CD4-positive, CD25-positive, alpha-beta regulatory T cell (primary cell): ENCODE measurements around the gene GNAI2. TPM values are rescaled to one million over a fixed set of nuclear protein-coding genes. Genes with fewer than 3 reads are reported as not detected.
A peak's percentile ranks its signal among the peaks of the same experiment; 100 is the strongest.

Source experiments
- ATAC-seq, 2 donors: fragments of 150-1000 bp; cut with Tn5 transposase; one replicate each; pipeline ENCODE4 v1.10.0; 2021; ENCODE audit warnings: low read depth in 2 of 2, moderate number of reproducible peaks in 2 of 2, moderate library complexity in 1 of 2
- DNase-seq, 3 donors: peaks; one replicate each; pipeline versions ENCODE4 v3.0.0 to v3.0.0-alpha.2; 2012 to 2022; ENCODE audit warnings: mixed read lengths in 1 of 3
- H3K27ac ChIP-seq: one replicate; pipeline ENCODE4 v1.7.0; 2013; ENCODE audit warnings: mild to moderate bottlenecking, low read length; ENCODE audit not compliant: insufficient read depth, poor library complexity, severe bottlenecking
- H3K27me3 ChIP-seq: one replicate; pipeline ENCODE4 v1.7.0; 2013; ENCODE audit warnings: low read length; ENCODE audit not compliant: control insufficient read depth, insufficient read depth
- H3K36me3 ChIP-seq: one replicate; pipeline ENCODE4 v1.7.0; 2013; ENCODE audit warnings: mild to moderate bottlenecking, low read length, moderate library complexity; ENCODE audit not compliant: control insufficient read depth, insufficient read depth
- H3K4me1 ChIP-seq: 2 replicates; pipeline ENCODE4 v1.7.0; 2013; ENCODE audit warnings: mild to moderate bottlenecking, low read length; ENCODE audit not compliant: insufficient read depth, control insufficient read depth, poor library complexity, severe bottlenecking
- H3K4me3 ChIP-seq: one replicate; pipeline ENCODE4 v1.7.0; 2013; ENCODE audit warnings: low read depth, mild to moderate bottlenecking, low read length, moderate library complexity
- H3K9me3 ChIP-seq, 2 experiments: 1 replicate in 1 of 2; 2 replicates in 1 of 2; pipeline ENCODE4 v1.7.0; 2013; ENCODE audit warnings: low read length in 2 of 2, mild to moderate bottlenecking in 1 of 2, moderate library complexity in 1 of 2; ENCODE audit not compliant: control insufficient read depth in 2 of 2
- H3K27ac Mint-ChIP-seq, 3 donors: one replicate each; pipeline ENCODE4 v1.8.0; 2020 to 2022; ENCODE audit warnings: mild to moderate bottlenecking in 3 of 3, mixed read lengths in 3 of 3, moderate library complexity in 2 of 3
- H3K27me3 Mint-ChIP-seq: one replicate; pipeline ENCODE4 v1.8.0; 2022; ENCODE audit warnings: mild to moderate bottlenecking, mixed read lengths
- H3K36me3 Mint-ChIP-seq: one replicate; pipeline ENCODE4 v1.8.0; 2020; ENCODE audit warnings: mixed read lengths
- H3K4me1 Mint-ChIP-seq, 4 donors: one replicate each; pipeline ENCODE4 v1.8.0; 2020 to 2022; ENCODE audit warnings: mixed read lengths in 4 of 4, mild to moderate bottlenecking in 1 of 4
- H3K4me3 Mint-ChIP-seq, 4 donors: one replicate each; pipeline ENCODE4 v1.8.0; 2020 to 2022; ENCODE audit warnings: mild to moderate bottlenecking in 4 of 4, mixed read lengths in 4 of 4, moderate library complexity in 3 of 4
- H3K9me3 Mint-ChIP-seq, 7 donors: one replicate each; pipeline ENCODE4 v1.8.0; 2020 to 2022; ENCODE audit warnings: mixed read lengths in 7 of 7, mild to moderate bottlenecking in 3 of 7, moderate library complexity in 2 of 7
- polyA plus RNA-seq, 4 donors: library from polyadenylated mRNA; unstranded; fragments of 300-500 nt; fragmentation: Illumina TruSeq; gene quantifications; one replicate each; pipeline ENCODE4 v1.2.3, GENCODE V29; 2021
- total RNA-seq: library from RNA; stranded (reverse); gene quantifications from one replicate; pipeline ENCODE4 v1.2.3, GENCODE V29; 2022

The GNAI2 gene
- total and polyA plus RNA-seq, 5 donors from 2014 or later = 373 to 696 (median 572) TPM

GRCh38 chr3:50302095-50303012, 66.3 kb downstream of the GNAI2 start:
- H3K27ac Mint-ChIP-seq = no peak overlapping the region
- peaks cover 25% of the 10 kb centered on the region for H3K4me1 ChIP-seq

DNA sequence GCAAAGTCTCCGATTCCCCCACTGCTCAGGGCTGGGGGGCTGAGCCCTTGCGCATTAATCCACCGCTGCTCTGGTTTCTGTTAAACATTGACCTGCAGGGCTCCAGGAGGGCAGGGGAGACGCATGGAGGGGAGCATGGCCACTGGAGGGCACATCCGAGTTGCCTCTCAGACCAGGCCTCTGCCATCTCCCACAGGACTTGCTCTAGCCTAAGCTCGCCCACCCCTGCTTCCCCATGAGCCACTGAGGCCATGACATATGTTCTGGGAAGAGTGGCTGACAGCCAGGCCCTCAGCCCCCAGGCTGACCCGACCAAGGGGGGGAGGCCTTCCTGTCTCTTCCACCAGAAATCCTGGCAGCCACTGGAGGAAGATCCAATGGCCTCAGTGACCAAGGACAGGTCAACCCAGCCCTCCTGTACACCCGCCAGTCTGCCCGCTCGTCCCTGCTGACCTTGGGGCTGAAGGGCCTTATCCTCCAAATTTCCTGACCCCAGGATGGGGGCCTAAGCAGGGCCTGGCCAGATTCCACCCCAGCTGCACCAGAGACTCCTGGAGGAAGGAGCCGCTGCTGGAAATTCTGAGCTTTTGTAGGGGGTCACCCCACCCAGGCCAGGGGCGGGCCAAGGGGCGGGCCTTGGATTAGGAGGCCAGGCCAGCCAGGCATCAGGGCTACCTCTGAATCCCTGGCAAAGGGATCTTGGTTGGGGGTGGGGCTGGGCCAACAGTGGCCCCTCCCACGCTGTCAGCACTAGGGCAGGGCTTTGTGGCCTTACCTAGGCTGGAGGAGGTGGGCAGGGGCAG, 67.2 kb downstream of the GNAI2 start, which contains the start of gene HYAL1:
Gene HYAL1, minus strand, starts transcription at position 562 of the 803 bp plus-strand sequence. CDS start 618 bp downstream, outside the sequence.
- ATAC-seq (no peak), DNase-seq (no peak)
- Mint-ChIP-seq H3K9me3 (no peaks in the 10 kb centered on the region), H3K36me3 (no peaks in the 10 kb centered on the region), H3K27ac (peak within 1 kb of the TSS in 1 of 3 donors; percentile 48), H3K27me3 (no peaks in the 10 kb centered on the region), H3K4me3 (no peak within 1 kb of the TSS), H3K4me1 (peaks cover 0 to 31% (median 11%) of the 10 kb centered on the region in 4 donors)
- Histone ChIP-seq H3K27ac (no peak within 1 kb of the TSS), H3K4me3 (no peak within 1 kb of the TSS), H3K9me3 (no peaks in the 10 kb centered on the region), H3K27me3 (no peaks in the 10 kb centered on the region), H3K36me3 (no peaks in the 10 kb centered on the region), H3K4me1 (peaks cover 20% of the 10 kb centered on the region)

More at GRCh38 chr3:50302095-50303012, 66.3 kb downstream of the GNAI2 start:
- no peaks in the 10 kb centered on the region for H3K9me3 Mint-ChIP-seq
- ATAC-seq (no peak), DNase-seq (no peak)
- H3K4me3 Mint-ChIP-seq = peak overlapping the region in 2 of 4 donors; percentile 26 to 47
- H3K27me3 Mint-ChIP-seq = no peaks in the 10 kb centered on the region
- Histone ChIP-seq H3K4me3 (no peak overlapping the region), H3K9me3 (no peaks in the 10 kb centered on the region), H3K36me3 (no peaks in the 10 kb centered on the region), H3K27me3 (no peaks in the 10 kb centered on the region), H3K27ac (no peak overlapping the region)
- peaks cover 0 to 39% (median 14%) of the 10 kb centered on the region in 4 donors for H3K4me1 Mint-ChIP-seq
- H3K36me3 Mint-ChIP-seq = no peaks in the 10 kb centered on the region

DNA sequence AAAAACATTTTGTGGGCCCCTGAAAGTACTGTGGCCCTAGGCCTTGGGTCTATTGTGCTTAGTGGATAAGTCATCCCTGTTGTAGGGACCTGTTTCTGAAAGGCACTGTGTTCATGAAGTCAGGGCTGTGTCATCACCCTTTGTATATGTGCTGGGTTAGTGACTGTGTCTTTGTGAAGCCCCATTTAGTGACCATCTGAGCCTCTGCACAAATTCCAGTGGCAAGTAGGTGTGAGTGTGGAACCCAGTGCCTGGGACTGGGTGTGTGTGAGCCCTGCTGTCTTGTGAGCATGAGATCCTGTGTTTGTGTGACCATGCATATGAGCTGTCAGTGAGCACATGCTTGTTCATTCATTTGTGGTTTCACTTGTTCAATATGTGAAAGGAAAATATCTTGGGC, 68.6 kb downstream of the GNAI2 start:
- H3K4me3 ChIP-seq = no peak overlapping the region
- Mint-ChIP-seq H3K4me1 (peaks cover 0 to 20% (median 5%) of the 10 kb centered on the region in 4 donors), H3K27me3 (no peaks in the 10 kb centered on the region), H3K27ac (no peak overlapping the region), H3K4me3 (no peak overlapping the region), H3K36me3 (no peaks in the 10 kb centered on the region), H3K9me3 (no peaks in the 10 kb centered on the region)
- H3K36me3 ChIP-seq = no peaks in the 10 kb centered on the region
- no peaks in the 10 kb centered on the region for H3K27me3 ChIP-seq
- no peak for DNase-seq
- H3K4me1 ChIP-seq = peaks cover 10% of the 10 kb centered on the region
- no peak for ATAC-seq
- no peaks in the 10 kb centered on the region for H3K9me3 ChIP-seq
- no peak overlapping the region for H3K27ac ChIP-seq

Other genes starting within 250 kb of the GNAI2 start
- gene RBM5, start 147.3 kb upstream of the GNAI2 start, total RNA-seq = 395 TPM
- gene RBM5, start 147.3 kb upstream of the GNAI2 start, polyA plus RNA-seq = 10 to 100 TPM; 29.6 to 44.3 (median 37.7) TPM
- gene SEMA3F, start 80.9 kb upstream of the GNAI2 start, total RNA-seq = 0.52 TPM
- not detected for gene SEMA3F, start 80.9 kb upstream of the GNAI2 start, polyA plus RNA-seq
- gene GNAT1, start 44.6 kb upstream of the GNAI2 start, total RNA-seq = not detected
- not detected for gene GNAT1, start 44.6 kb upstream of the GNAI2 start, polyA plus RNA-seq
- gene SLC38A3, start 30.9 kb upstream of the GNAI2 start, total RNA-seq = not detected
- not detected for gene SLC38A3, start 30.9 kb upstream of the GNAI2 start, polyA plus RNA-seq
- 1.7 TPM for gene SEMA3B, start 32.9 kb downstream of the GNAI2 start, total RNA-seq
- not detected for gene SEMA3B, start 32.9 kb downstream of the GNAI2 start, polyA plus RNA-seq
- gene LSMEM2, start 42.9 kb downstream of the GNAI2 start, total RNA-seq = not detected
- under 1 TPM in 1 of 4 donors, not detected in 3; 0.22 TPM for gene LSMEM2, start 42.9 kb downstream of the GNAI2 start, polyA plus RNA-seq
- gene IFRD2, start 56.2 kb downstream of the GNAI2 start, total RNA-seq = 39.9 TPM
- 10 to 100 TPM; 40.6 to 51.9 (median 43.4) TPM for gene IFRD2, start 56.2 kb downstream of the GNAI2 start, polyA plus RNA-seq
- gene HYAL3, start 63.2 kb downstream of the GNAI2 start, total RNA-seq = 2.4 TPM
- gene HYAL3, start 63.2 kb downstream of the GNAI2 start, polyA plus RNA-seq = 1 to 10 TPM; 1.8 to 8.3 (median 5.6) TPM
- gene NAA80, start 63.2 kb downstream of the GNAI2 start, total RNA-seq = 31.9 TPM
- gene NAA80, start 63.2 kb downstream of the GNAI2 start, polyA plus RNA-seq = 10 to 100 TPM; 13.6 to 23.5 (median 14.6) TPM
- 0.35 TPM for gene HYAL1, start 67.4 kb downstream of the GNAI2 start, total RNA-seq
- under 1 TPM in 3 of 4 donors, not detected in 1; 0.07 to 0.31 (median 0.10) TPM for gene HYAL1, start 67.4 kb downstream of the GNAI2 start, polyA plus RNA-seq
- 1.5 TPM for gene HYAL2, start 86.5 kb downstream of the GNAI2 start, total RNA-seq
- gene HYAL2, start 86.5 kb downstream of the GNAI2 start, polyA plus RNA-seq = 1 to 10 TPM; 2.7 to 6.5 (median 5.1) TPM
- gene TUSC2, start 92.0 kb downstream of the GNAI2 start, total RNA-seq = 17.5 TPM
- gene TUSC2, start 92.0 kb downstream of the GNAI2 start, polyA plus RNA-seq = 10 to 100 TPM; 44.6 to 55.6 (median 49.9) TPM
- gene RASSF1, start 104.6 kb downstream of the GNAI2 start, total RNA-seq = 76.0 TPM
- gene RASSF1, start 104.6 kb downstream of the GNAI2 start, polyA plus RNA-seq = 10 to 100 TPM; 48.4 to 67.4 (median 54.7) TPM
- gene ZMYND10, start 109.5 kb downstream of the GNAI2 start, total RNA-seq = 1.6 TPM
- gene ZMYND10, start 109.5 kb downstream of the GNAI2 start, polyA plus RNA-seq = under 1 TPM in 1 of 4 donors, not detected in 3; 0.09 TPM
- gene NPRL2, start 114.6 kb downstream of the GNAI2 start, total RNA-seq = 30.1 TPM
- 10 to 100 TPM; 43.0 to 51.8 (median 49.6) TPM for gene NPRL2, start 114.6 kb downstream of the GNAI2 start, polyA plus RNA-seq
- 28.5 TPM for gene CYB561D2, start 114.7 kb downstream of the GNAI2 start, total RNA-seq
- 10 to 100 TPM; 66.3 to 92.2 (median 79.2) TPM for gene CYB561D2, start 114.7 kb downstream of the GNAI2 start, polyA plus RNA-seq
- gene TMEM115, start 123.3 kb downstream of the GNAI2 start, total RNA-seq = 18.3 TPM
- gene TMEM115, start 123.3 kb downstream of the GNAI2 start, polyA plus RNA-seq = 10 to 100 TPM; 33.5 to 38.6 (median 36.5) TPM